Measurements from ENCODE around the gene PERCC1. TPM values are rescaled to one million over a fixed set of nuclear protein-coding genes. Genes with fewer than 3 reads are reported as not detected.

The PERCC1 gene
- total RNA-seq, 1 donor from 2014 or later = not detected

DNA sequence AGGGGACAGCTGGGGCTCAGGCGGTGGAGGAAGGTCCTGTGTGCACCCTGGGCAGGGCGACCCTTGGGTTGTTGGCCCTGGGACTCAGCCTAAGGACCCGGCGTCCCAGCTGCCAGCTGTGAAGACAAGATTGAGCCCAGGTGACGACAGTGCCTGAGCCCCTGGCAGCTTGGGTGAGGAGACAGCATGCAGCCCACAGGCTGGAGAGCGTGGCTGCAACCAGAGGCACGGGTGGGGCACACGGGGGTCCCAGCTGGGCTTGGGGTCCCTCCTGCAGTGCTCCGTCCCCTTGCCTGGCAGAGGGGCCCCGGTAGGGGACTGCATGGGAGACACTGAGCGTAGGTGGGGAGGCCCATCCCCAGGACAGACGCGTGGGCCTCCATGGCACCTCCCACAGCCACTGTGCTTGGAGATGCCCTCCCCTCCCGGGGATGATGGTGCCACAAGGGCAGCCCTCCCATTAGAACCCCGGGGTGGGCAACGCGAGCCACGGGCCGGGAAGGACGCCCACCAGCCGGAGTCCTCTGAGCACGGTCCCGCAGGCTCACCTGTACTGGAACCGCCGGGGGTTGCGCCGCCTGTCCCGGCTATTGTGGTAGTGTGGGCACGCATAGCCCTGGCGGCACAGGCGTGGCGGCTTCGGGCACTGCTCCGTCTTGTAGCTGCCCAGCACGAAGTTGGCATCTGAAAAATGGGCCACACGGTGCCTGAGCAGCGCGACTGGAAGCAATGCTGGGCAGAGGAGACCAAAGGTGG lies 31.9 kb upstream of the PERCC1 start:
- intact Hi-C loops (cut with micrococcal nuclease) = no loop called here
- H3K27me3 Mint-ChIP-seq = no peaks in the 10 kb centered on the region
- no peak overlapping the region for H3K27ac Mint-ChIP-seq
- no peak for DNase-seq
- H3K9me3 Mint-ChIP-seq = no peaks in the 10 kb centered on the region
- H3K36me3 Mint-ChIP-seq (ENCODE audit: low read depth) = peaks cover 29% of the 10 kb centered on the region
- H3K4me3 Mint-ChIP-seq = no peak overlapping the region
- H3K4me1 Mint-ChIP-seq = no peaks in the 10 kb centered on the region

DNA sequence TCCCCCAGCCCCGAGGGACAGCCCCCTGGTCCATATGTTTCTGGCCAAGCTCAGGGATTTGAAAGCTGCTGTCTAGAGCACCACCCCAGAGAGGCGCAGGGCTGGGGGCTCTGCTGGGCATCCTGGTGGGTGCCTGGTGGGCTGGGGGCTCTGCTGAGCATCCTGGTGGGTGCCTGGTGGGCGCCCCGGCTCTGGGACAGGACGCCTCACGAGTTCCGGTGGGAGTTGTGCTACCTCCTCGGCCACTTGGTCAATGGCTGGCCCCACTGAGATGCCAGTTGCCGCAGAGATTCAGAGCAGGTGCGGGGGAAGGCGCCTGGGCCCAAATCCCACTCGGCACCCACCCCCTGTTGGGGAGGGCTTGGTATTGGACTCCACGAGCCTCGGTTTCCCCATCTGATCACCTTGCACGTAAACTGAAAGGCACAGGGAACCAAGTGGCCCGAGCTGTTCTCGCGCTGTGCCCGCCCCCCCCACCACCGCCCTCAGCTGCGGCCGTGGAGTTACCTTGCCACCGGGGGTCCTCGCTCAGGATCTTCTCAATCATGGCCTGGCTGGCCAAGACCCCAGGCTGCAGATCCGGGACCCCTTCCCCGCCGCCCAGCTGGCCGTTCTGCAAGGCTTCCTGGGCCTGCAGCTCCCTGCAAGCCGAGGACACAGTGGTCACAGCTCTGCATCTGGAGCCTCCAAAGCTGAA lies 29.7 kb upstream of the PERCC1 start:
- Mint-ChIP-seq H3K4me1 (no peaks in the 10 kb centered on the region), H3K4me3 (no peak overlapping the region), H3K9me3 (no peaks in the 10 kb centered on the region), H3K27me3 (no peaks in the 10 kb centered on the region), H3K36me3 (ENCODE audit: low read depth) (peaks cover 30% of the 10 kb centered on the region), H3K27ac (no peak overlapping the region)
- intact Hi-C loops (cut with micrococcal nuclease) = no loop called here
- DNase-seq = no peak

DNA sequence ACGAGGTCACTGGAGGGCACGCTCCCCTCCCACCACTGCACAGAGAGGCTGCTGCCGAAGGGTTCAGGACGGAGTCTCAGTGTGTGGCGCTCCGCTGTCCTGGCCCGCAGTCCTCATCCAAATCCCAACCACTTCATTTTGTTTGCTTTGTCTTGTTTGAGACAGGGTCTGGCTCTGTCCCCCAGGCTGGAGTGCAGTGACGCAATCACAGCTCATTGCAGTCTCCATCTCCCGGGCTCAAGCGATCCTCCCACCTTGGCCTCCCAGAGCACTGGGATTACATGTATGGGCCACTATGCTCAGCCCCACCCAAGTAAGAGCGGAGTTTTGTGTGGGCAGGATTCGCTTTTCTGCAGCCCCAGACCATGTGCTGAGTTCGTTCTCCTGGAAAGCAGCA lies 29.1 kb upstream of the PERCC1 start:
- Mint-ChIP-seq H3K27ac (no peak overlapping the region), H3K9me3 (no peaks in the 10 kb centered on the region), H3K27me3 (no peaks in the 10 kb centered on the region), H3K4me1 (no peaks in the 10 kb centered on the region), H3K36me3 (ENCODE audit: low read depth) (peaks cover 29% of the 10 kb centered on the region), H3K4me3 (no peak overlapping the region)
- intact Hi-C loops (cut with micrococcal nuclease) = no loop called here
- DNase-seq = no peak

DNA sequence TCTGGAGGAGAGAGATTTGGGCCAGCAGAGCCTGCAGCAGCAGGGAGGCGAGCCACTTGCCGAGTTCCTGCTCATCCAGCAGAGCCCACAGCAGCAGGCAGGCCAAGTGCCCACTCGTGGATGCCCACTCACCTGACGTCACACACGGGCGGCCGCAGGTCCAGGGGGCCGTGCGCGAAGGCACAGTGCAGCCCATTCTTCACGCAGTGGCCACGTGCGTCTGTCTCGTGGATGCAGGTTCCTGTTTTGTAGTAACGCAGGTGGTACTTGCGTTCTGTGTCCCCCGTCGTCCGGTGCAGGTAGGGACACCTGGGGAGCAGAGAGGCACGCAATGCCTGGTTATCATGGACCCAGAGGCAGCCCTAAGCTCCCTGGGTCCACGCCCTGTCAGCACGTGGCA lies 27.8 kb upstream of the PERCC1 start:
- H3K27ac Mint-ChIP-seq = no peak overlapping the region
- no peaks in the 10 kb centered on the region for H3K9me3 Mint-ChIP-seq
- H3K27me3 Mint-ChIP-seq = no peaks in the 10 kb centered on the region
- intact Hi-C loops (cut with micrococcal nuclease) = no loop called here
- peaks cover 30% of the 10 kb centered on the region for H3K36me3 Mint-ChIP-seq (ENCODE audit: low read depth)
- no peak for DNase-seq
- no peak overlapping the region for H3K4me3 Mint-ChIP-seq
- peaks cover 4% of the 10 kb centered on the region for H3K4me1 Mint-ChIP-seq

DNA sequence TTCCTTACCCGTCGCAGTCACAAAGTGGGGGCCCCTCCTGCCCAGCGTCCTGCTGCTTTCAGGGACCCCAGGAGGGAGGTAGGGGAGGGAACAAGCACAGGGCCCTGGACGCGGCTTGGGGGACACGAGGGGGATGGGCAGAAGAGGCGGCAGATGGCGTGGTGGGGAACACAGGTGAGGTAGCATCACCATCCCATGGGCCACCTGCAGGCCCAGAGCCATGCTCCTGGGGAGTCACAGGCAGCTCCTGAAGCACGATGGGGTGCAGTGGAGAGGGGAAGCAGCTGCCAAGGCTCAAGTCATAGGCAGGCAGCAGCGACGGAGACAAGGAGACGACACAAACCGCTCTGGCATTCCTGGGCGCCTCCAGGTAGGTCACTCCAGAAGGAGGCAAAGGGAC lies 27.1 kb upstream of the PERCC1 start:
- Mint-ChIP-seq H3K27ac (no peak overlapping the region), H3K36me3 (ENCODE audit: low read depth) (peaks cover 25% of the 10 kb centered on the region), H3K4me1 (peaks cover 4% of the 10 kb centered on the region), H3K27me3 (no peaks in the 10 kb centered on the region), H3K9me3 (no peaks in the 10 kb centered on the region), H3K4me3 (no peak overlapping the region)
- intact Hi-C loops (cut with micrococcal nuclease) = no loop called here
- DNase-seq = no peak

DNA sequence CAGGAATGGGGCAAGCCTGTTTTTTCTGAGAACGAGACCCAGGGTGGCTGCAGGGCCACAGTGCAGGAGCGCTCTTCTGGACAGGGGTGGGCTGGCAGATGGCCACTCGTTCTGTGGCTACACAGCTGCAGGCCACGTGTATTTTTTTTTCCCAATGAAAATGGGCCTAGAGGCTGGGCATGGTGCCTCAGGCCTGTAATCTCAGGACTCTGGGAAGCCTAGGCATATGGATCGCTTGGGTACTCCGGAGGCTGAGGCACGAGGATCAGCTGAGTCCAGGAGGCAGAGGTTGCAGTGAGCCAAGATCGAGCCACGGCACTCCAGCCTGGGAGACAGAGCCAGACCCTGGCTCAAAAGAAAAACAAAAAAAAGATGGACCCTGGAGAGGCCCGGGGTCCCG lies 23.1 kb upstream of the PERCC1 start:
- H3K27ac Mint-ChIP-seq = no peak overlapping the region
- no peak for DNase-seq
- peak overlapping the region; percentile 83 for H3K4me3 Mint-ChIP-seq
- H3K4me1 Mint-ChIP-seq = peaks cover 11% of the 10 kb centered on the region
- H3K9me3 Mint-ChIP-seq = no peaks in the 10 kb centered on the region
- intact Hi-C loops (cut with micrococcal nuclease) = no loop called here
- peaks cover 7% of the 10 kb centered on the region for H3K36me3 Mint-ChIP-seq (ENCODE audit: low read depth)
- no peaks in the 10 kb centered on the region for H3K27me3 Mint-ChIP-seq

DNA sequence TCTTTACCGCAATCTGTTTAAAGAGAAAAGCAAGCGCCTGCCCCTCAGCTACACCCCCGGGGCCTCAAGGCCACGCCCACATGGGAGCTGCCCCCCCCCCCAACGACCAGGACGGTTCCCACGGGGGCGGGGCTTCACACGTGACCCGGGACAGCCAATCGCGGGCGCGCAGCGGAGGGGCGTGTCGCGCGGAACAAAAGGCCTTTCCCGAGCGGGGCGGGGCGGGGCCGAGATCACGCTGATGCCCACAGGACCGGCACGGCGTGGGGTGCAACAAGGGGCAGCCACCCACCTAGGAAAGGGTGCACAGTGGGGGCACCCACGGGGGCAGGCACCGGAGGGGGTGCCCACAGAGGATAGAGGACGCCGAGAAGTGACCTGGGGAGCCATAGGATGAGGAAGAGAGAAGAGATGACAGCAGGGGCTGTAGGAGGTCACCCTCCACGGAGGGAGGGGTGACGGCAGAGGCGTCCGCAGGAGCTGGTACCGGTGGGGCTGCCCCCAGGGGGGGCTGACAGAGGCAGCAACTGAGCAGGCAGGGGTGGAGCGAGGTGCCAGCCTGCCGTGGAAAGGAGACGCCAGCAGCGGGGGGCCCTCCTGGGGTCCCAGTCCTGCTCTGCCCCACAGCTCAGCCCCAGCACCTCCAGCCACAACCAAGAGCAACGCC lies 22.6 kb upstream of the PERCC1 start:
- H3K36me3 Mint-ChIP-seq (ENCODE audit: low read depth) = peaks cover 7% of the 10 kb centered on the region
- no peaks in the 10 kb centered on the region for H3K27me3 Mint-ChIP-seq
- no peaks in the 10 kb centered on the region for H3K9me3 Mint-ChIP-seq
- H3K4me1 Mint-ChIP-seq = peaks cover 11% of the 10 kb centered on the region
- intact Hi-C loops (cut with micrococcal nuclease) = no loop called here
- peak overlapping the region; percentile 83 for H3K4me3 Mint-ChIP-seq
- peak; percentile 99 for DNase-seq
- H3K27ac Mint-ChIP-seq = peak overlapping the region; percentile 67

DNA sequence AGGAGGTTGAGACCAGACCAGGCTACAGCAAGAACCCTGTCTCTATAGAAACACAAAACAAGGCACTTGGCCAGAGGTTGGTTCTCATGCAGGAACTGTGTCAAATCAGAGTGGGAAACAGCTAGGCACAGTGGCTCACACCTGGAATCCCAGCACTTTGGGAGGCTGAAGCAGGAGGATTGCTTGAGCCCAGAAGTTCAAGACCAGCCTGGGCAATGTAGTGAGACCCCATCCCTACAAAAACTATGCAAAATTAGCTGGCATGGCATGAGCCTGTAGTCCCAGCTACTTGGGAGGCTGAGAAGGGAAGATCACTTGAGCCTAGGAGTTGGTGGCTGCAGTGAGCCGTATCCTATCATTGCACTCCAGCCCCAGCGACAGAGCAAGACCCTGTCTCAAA lies 18.0 kb upstream of the PERCC1 start:
- H3K27me3 Mint-ChIP-seq = no peaks in the 10 kb centered on the region
- intact Hi-C loops (cut with micrococcal nuclease) = no loop called here

DNA sequence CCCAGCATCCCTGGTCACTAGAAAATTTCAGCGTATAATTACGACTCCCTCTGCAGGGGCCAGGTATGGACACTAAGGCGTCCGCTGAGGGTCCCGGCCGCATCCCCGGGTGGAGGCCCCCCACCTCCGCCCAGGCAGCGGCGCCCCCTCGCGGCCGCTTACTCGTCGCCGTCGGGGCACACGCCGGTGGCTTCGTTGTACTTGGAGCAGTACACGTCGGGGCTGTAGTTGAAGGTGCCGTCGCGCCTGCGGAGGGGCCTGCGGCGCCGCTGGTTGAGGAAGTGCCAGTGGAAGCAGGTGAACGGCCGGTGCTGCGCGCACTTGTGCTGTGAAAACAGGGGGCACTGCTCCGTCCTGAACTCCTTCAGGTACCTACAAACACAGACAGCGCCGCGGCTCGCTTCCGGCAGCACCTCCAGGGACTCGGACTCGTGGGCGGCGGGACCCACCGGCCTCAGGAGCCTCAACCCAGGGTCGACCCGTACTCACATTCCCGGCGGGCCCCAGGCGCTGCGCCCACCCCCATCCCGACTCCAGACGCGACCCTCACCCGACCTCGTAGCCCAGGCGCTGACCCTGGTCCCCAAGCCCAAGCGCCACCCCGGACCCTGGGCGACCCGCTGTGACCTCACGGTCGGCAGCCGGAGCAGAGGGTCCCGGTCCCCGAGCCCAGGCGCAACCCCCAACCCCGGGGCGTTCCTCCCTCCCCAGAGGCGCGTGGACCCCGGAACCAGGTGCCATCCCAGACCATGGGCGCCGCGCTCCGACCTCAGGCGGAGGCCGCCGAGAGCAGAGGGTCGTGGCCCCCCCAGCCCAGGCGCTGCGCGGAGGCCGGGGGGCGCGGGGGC lies 17.0 kb upstream of the PERCC1 start:
- intact Hi-C loops (cut with micrococcal nuclease) = no loop called here
- Mint-ChIP-seq H3K36me3 (ENCODE audit: low read depth) (peaks cover 16% of the 10 kb centered on the region), H3K27me3 (no peaks in the 10 kb centered on the region), H3K9me3 (no peaks in the 10 kb centered on the region), H3K27ac (peak overlapping the region; percentile 87), H3K4me3 (peak overlapping the region; percentile 85), H3K4me1 (peaks cover 16% of the 10 kb centered on the region)
- peak; percentile 91 for DNase-seq

More for the DNA sequence above, 18.0 kb upstream of the PERCC1 start:
- Mint-ChIP-seq H3K36me3 (ENCODE audit: low read depth) (peaks cover 9% of the 10 kb centered on the region), H3K9me3 (no peaks in the 10 kb centered on the region), H3K4me3 (no peak overlapping the region), H3K4me1 (peaks cover 14% of the 10 kb centered on the region), H3K27ac (no peak overlapping the region)
- DNase-seq = no peak

DNA sequence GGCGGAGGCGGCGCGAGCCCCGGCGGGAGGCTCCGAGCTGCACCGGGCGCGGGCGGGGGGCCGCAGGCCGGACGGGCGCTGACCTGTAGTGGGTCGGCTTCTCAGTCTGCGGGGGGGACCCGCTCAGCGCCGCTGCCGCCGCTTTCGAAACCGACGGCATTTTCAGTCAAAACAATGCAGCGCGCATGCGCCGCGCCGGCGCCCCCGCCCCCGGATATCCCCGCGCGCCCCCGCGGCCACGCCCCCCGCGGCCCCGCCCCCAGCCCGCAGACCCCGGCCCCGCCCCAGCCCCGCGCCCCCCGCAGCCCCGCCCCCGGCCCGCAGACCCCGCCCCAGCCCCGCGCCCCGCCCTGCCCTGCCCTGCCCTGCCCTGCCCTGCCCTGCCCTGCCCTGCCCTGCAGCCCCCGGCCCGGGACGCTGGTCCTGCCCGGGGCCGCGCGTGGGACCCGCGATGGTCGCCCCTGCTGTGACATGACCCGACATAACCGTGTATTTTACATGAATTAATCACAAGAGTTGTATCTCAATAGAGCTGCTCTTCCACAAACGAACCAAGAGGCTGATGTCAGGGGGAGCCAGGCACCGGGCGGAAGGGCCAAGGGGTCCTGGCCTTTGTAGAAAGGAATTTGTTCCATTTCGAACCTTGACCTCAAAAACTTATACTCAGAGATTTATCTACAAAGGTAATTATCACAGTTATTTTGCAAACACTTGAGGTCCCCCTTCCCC lies 16.2 kb upstream of the PERCC1 start, which contains the start of gene UNKL:
UNKL (minus strand) TSS at position 173 of the 729 bp plus-strand sequence; CDS start at position 160, 13 bp downstream.
- peak within 1 kb of the TSS; percentile 94 for H3K27ac Mint-ChIP-seq
- peak; percentile 95 for DNase-seq
- peaks cover 15% of the 10 kb centered on the region for H3K36me3 Mint-ChIP-seq (ENCODE audit: low read depth)
- H3K9me3 Mint-ChIP-seq = no peaks in the 10 kb centered on the region
- intact Hi-C loops (cut with micrococcal nuclease) = no loop called here
- H3K4me1 Mint-ChIP-seq = peaks cover 14% of the 10 kb centered on the region
- H3K27me3 Mint-ChIP-seq = no peaks in the 10 kb centered on the region
- H3K4me3 Mint-ChIP-seq = peak within 1 kb of the TSS; percentile 85

DNA sequence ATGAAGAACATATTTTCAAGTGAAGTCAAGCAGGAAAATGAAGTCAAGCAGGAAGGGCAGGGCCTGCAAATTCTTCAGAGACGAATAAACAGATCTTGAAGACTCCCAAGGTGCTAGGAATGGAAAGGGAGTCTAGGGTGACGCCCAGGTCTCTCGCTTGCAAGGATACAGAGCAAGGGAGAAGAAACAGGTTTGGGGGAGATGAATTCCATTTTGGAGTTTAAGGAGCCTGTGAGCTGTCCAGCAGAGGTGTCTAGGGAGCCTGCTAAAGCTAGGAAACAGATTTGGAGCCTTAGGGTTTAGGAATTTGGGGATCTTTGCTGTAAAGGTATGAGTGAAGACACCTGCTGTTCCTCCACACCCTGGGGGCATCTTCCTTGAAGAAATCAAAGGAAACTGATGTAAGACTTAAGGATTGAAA lies 14.3 kb upstream of the PERCC1 start:
- peaks cover 20% of the 10 kb centered on the region for H3K4me1 Mint-ChIP-seq
- H3K4me3 Mint-ChIP-seq = no peak overlapping the region
- intact Hi-C loops (cut with micrococcal nuclease) = no loop called here
- DNase-seq = no peak
- H3K9me3 Mint-ChIP-seq = no peaks in the 10 kb centered on the region
- H3K27ac Mint-ChIP-seq = peak overlapping the region; percentile 29
- H3K36me3 Mint-ChIP-seq (ENCODE audit: low read depth) = peaks cover 18% of the 10 kb centered on the region
- H3K27me3 Mint-ChIP-seq = peaks cover 3% of the 10 kb centered on the region

DNA sequence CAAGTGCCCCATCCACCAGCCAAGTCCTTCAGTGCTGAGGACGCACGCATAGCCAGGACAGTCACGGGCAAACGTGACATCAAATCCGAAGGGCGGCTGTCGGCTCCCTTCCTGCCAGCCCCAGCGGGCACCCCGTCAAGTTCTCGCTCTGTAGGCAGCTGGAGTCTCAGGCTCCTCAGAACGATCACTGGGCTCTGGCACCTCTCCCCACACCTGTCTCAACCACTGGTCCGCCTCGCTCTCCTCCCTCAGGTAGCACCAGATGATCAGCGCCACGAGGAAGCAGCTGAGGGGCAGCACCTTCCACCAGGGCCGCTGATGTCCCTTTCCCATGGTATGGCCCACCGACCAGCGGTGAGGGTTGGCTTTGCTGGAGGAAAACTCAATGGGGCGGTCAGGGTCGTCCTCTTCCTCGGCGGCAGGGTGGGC lies 10.8 kb upstream of the PERCC1 start:
- intact Hi-C loops (cut with micrococcal nuclease) = loop anchor here (1.0 to 5.0 kb wide), 5 partner anchors 55 to 286 kb away; partner anchors contain the start of genes CLCN7, CRAMP1, GNPTG and IFT140
- Mint-ChIP-seq H3K9me3 (no peaks in the 10 kb centered on the region), H3K27me3 (peaks cover 3% of the 10 kb centered on the region), H3K4me3 (peak overlapping the region; percentile 81), H3K36me3 (ENCODE audit: low read depth) (peaks cover 16% of the 10 kb centered on the region), H3K4me1 (peaks cover 18% of the 10 kb centered on the region), H3K27ac (peak overlapping the region; percentile 97)
- no peak for DNase-seq

DNA sequence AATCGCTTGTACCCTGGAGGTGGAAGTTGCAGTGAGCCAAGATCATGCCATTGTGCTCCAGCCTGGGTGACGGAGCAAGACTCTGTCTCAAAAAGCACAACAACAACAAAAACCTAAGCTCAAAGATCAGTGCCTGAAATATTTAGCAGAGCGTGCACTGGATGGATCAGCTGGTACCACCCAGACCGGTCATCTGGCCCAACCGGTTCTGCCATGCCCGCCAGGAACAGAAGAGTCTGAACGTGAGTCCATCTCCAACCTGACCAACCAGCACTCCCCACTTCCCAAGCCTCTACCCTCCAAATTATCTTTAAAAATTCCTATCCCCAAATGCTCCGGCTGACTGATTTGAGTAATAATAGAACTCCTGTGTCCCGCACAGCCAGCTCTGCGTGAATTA lies 8.8 kb upstream of the PERCC1 start:
- H3K4me3 Mint-ChIP-seq = peak overlapping the region; percentile 81
- no peak for DNase-seq
- H3K27ac Mint-ChIP-seq = peak overlapping the region; percentile 97
- intact Hi-C loops (cut with micrococcal nuclease) = loop anchor here (5.0 kb wide), 1 partner anchor 70 kb away; the partner anchor contains the start of genes GNPTG and TSR3
- peaks cover 3% of the 10 kb centered on the region for H3K27me3 Mint-ChIP-seq
- no peaks in the 10 kb centered on the region for H3K9me3 Mint-ChIP-seq
- H3K4me1 Mint-ChIP-seq = peaks cover 18% of the 10 kb centered on the region
- peaks cover 15% of the 10 kb centered on the region for H3K36me3 Mint-ChIP-seq (ENCODE audit: low read depth)
